ENCODE data around the gene FFAR3. TPM values are rescaled to one million over a fixed set of nuclear protein-coding genes. Genes with fewer than 3 reads are reported as not detected.

The FFAR3 gene
- total and polyA plus RNA-seq, 2 donors (not counting 1 experiment from before 2014, with no cell fraction given) = not detected

GRCh38 chr19:35398570-35398969 lies 40.3 kb downstream of the FFAR3 start:
- Histone ChIP-seq H3K79me2 (ENCODE audit: control insufficient read depth, insufficient read depth, low read length) (no peaks in the 10 kb centered on the region), H3K9ac (ENCODE audit: insufficient read depth, low read length) (no peak overlapping the region), H3K4me3 (replicated peaks in 1 of 4; ENCODE audit: control extremely low read depth in 1 of 4, insufficient read depth in 1 of 4, low read depth in 3 of 4, low read length in 4 of 4) (no peak overlapping the region), H3K9me3 (ENCODE audit: control insufficient read depth, insufficient read depth, low read depth, low read length) (no peaks in the 10 kb centered on the region), H3K36me3 (ENCODE audit: control insufficient read depth, insufficient read depth, low read length) (no peaks in the 10 kb centered on the region), H3K27ac (ENCODE audit: insufficient read depth, low read length) (no peak overlapping the region), H3K27me3 (ENCODE audit: control insufficient read depth, insufficient read depth, low read length) (no peaks in the 10 kb centered on the region), H3K4me1 (ENCODE audit: control insufficient read depth, extremely low read depth, insufficient read depth, low read length) (no peaks in the 10 kb centered on the region), H3K4me2 (ENCODE audit: extremely low read depth, insufficient read depth, low read length) (no peak overlapping the region), H2AFZ (ENCODE audit: low read length) (no peak overlapping the region), H4K20me1 (ENCODE audit: control insufficient read depth, extremely low read depth, insufficient read depth, low read length) (no peaks in the 10 kb centered on the region)
- DNase-seq (ENCODE audit: low read depth in 2 of 2) = no peak
- TF ChIP-seq EZH2 (IDR thresholded peaks at IDR 0.05; ENCODE audit: low read length, missing control alignments) (no peak), CTCF (conservative IDR thresholded peaks at IDR 0.05 in 1 of 2, IDR thresholded peaks at IDR 0.05 in 1 of 2; ENCODE audit: low read depth in 1 of 2, low read length in 2 of 2) (no peak)

GRCh38 chr19:35399231-35399630 lies 41.0 kb downstream of the FFAR3 start:
- no peak for DNase-seq (ENCODE audit: low read depth in 2 of 2)
- H4K20me1 ChIP-seq (ENCODE audit: control insufficient read depth, extremely low read depth, insufficient read depth, low read length) = no peaks in the 10 kb centered on the region
- H3K27me3 ChIP-seq (ENCODE audit: control insufficient read depth, insufficient read depth, low read length) = no peaks in the 10 kb centered on the region
- TF ChIP-seq CTCF (conservative IDR thresholded peaks at IDR 0.05 in 1 of 2, IDR thresholded peaks at IDR 0.05 in 1 of 2; ENCODE audit: low read depth in 1 of 2, low read length in 2 of 2) (no peak), EZH2 (IDR thresholded peaks at IDR 0.05; ENCODE audit: low read length, missing control alignments) (no peak)
- no peaks in the 10 kb centered on the region for H3K9me3 ChIP-seq (ENCODE audit: control insufficient read depth, insufficient read depth, low read depth, low read length)
- no peaks in the 10 kb centered on the region for H3K4me1 ChIP-seq (ENCODE audit: control insufficient read depth, extremely low read depth, insufficient read depth, low read length)
- H3K79me2 ChIP-seq (ENCODE audit: control insufficient read depth, insufficient read depth, low read length) = no peaks in the 10 kb centered on the region
- H3K9ac ChIP-seq (ENCODE audit: insufficient read depth, low read length) = no peak overlapping the region
- H3K4me3 ChIP-seq (replicated peaks in 1 of 4; ENCODE audit: control extremely low read depth in 1 of 4, insufficient read depth in 1 of 4, low read depth in 3 of 4, low read length in 4 of 4) = no peak overlapping the region
- H3K36me3 ChIP-seq (ENCODE audit: control insufficient read depth, insufficient read depth, low read length) = no peaks in the 10 kb centered on the region
- no peak overlapping the region for H3K27ac ChIP-seq (ENCODE audit: insufficient read depth, low read length)
- H3K4me2 ChIP-seq (ENCODE audit: extremely low read depth, insufficient read depth, low read length) = no peak overlapping the region
- no peak overlapping the region for H2AFZ ChIP-seq (ENCODE audit: low read length)

- Histone ChIP-seq H3K27ac (ENCODE audit: insufficient read depth, low read length) (no peak overlapping the region), H3K9ac (ENCODE audit: insufficient read depth, low read length) (no peak overlapping the region), H3K79me2 (ENCODE audit: control insufficient read depth, insufficient read depth, low read length) (no peaks in the 10 kb centered on the region), H2AFZ (ENCODE audit: low read length) (no peak overlapping the region), H4K20me1 (ENCODE audit: control insufficient read depth, extremely low read depth, insufficient read depth, low read length) (no peaks in the 10 kb centered on the region), H3K4me3 (replicated peaks in 1 of 4; ENCODE audit: control extremely low read depth in 1 of 4, insufficient read depth in 1 of 4, low read depth in 3 of 4, low read length in 4 of 4) (no peak overlapping the region), H3K4me1 (ENCODE audit: control insufficient read depth, extremely low read depth, insufficient read depth, low read length) (no peaks in the 10 kb centered on the region), H3K4me2 (ENCODE audit: extremely low read depth, insufficient read depth, low read length) (no peak overlapping the region), H3K27me3 (ENCODE audit: control insufficient read depth, insufficient read depth, low read length) (no peaks in the 10 kb centered on the region), H3K36me3 (ENCODE audit: control insufficient read depth, insufficient read depth, low read length) (no peaks in the 10 kb centered on the region), H3K9me3 (ENCODE audit: control insufficient read depth, insufficient read depth, low read depth, low read length) (no peaks in the 10 kb centered on the region)
- DNase-seq (ENCODE audit: low read depth in 2 of 2) = no peak
- TF ChIP-seq EZH2 (IDR thresholded peaks at IDR 0.05; ENCODE audit: low read length, missing control alignments) = no peak
- TF ChIP-seq CTCF (conservative IDR thresholded peaks at IDR 0.05 in 1 of 2, IDR thresholded peaks at IDR 0.05 in 1 of 2; ENCODE audit: low read depth in 1 of 2, low read length in 2 of 2) = no peak
Measured at GRCh38 chr19:35399948-35400772, 41.9 kb downstream of the FFAR3 start.
